OCI-LY7 (cell line): ENCODE results near the gene TALDO1. TPM values are rescaled to one million over a fixed set of nuclear protein-coding genes. Genes with fewer than 3 reads are reported as not detected.
A peak's percentile ranks its signal among the peaks of the same experiment; 100 is the strongest.

Source experiments
- BruUV-seq: library from RNA; stranded (reverse); fragments of 400-500 nt; replicated peaks from 2 replicates; lab custom pipeline; 2021; lab: Mats Ljungman, UMichigan
- CTCF ChIA-PET: fragments of 300-600 bp; sonication (Branson Sonifier 250); formaldehyde crosslinking; loops from one replicate; lab custom pipeline; 2022; ENCODE audit warnings: antibody characterized with exemption; ENCODE audit not compliant: unreplicated experiment; lab: Charles Lee
- POLR2A ChIA-PET: fragments of 300-600 bp; sonication (Branson Sonifier 250); formaldehyde crosslinking; loops from one replicate; lab custom pipeline; 2022; ENCODE audit warnings: antibody characterized with exemption; lab: Charles Lee
- DNase-seq: peaks from one replicate; pipeline ENCODE4 v3.0.0-alpha.2; 2015; ENCODE audit warnings: low spot score
- H2AFZ ChIP-seq: fragments of 200-600 bp; sonication (generic), shearing (Covaris generic); 2 replicates; pipeline ENCODE4 v1.6.1; 2014; ENCODE audit warnings: mild to moderate bottlenecking, antibody characterized with exemption, low read length, moderate library complexity
- H3K27ac ChIP-seq: fragments of 200-600 bp; sonication (generic); 2 replicates; pipeline ENCODE4 v1.5.1; 2014; ENCODE audit warnings: mixed run types, low read depth, mild to moderate bottlenecking, moderate library complexity, low read length, inconsistent platforms; ENCODE audit not compliant: poor library complexity, severe bottlenecking
- H3K36me3 ChIP-seq: fragments of 200-600 bp; sonication (generic); 2 replicates; pipeline ENCODE4 v1.6.1; 2014; ENCODE audit warnings: mild to moderate bottlenecking, antibody characterized with exemption, low read length, moderate library complexity, mixed read lengths; ENCODE audit not compliant: insufficient read depth
- H3K4me1 ChIP-seq: fragments of 200-600 bp; sonication (generic); 2 replicates; pipeline ENCODE4 v1.5.1; 2014; ENCODE audit warnings: mild to moderate bottlenecking, low read length; ENCODE audit not compliant: insufficient read depth, poor library complexity, severe bottlenecking
- H3K4me2 ChIP-seq: fragments of 200-600 bp; sonication (generic); 2 replicates; pipeline ENCODE4 v1.6.1; 2014; ENCODE audit warnings: mild to moderate bottlenecking, low read length
- H3K4me3 ChIP-seq: fragments of 200-600 bp; sonication (generic); 2 replicates; pipeline ENCODE4 v1.5.1; 2014; ENCODE audit warnings: mild to moderate bottlenecking, low read depth, low read length; ENCODE audit not compliant: poor library complexity, severe bottlenecking
- H3K79me2 ChIP-seq: fragments of 200-600 bp; sonication (generic); 2 replicates; pipeline ENCODE4 v1.6.1; 2016; ENCODE audit warnings: low read depth, mild to moderate bottlenecking, low read length, moderate library complexity, mixed read lengths; ENCODE audit not compliant: insufficient read depth
- H3K9me2 ChIP-seq: fragments of 200-600 bp; sonication (generic); 2 replicates; pipeline ENCODE4 v1.6.1; 2016; ENCODE audit warnings: mild to moderate bottlenecking, low read length, mixed read lengths; ENCODE audit not compliant: insufficient read depth
- H3K9me3 ChIP-seq: fragments of 200-600 bp; sonication (generic); 2 replicates; pipeline ENCODE4 v1.6.1; 2014; ENCODE audit warnings: mild to moderate bottlenecking, mixed run types, low read length, mixed read lengths
- H4K20me1 ChIP-seq: fragments of 200-600 bp; sonication (generic); 2 replicates; pipeline ENCODE4 v1.6.1; 2014; ENCODE audit warnings: mild to moderate bottlenecking, antibody characterized with exemption, low read length, moderate library complexity, mixed read lengths; ENCODE audit not compliant: insufficient read depth
- CTCF ChIP-seq: fragments of 200-600 bp; sonication (generic); conservative IDR thresholded peaks from 2 replicates; pipeline ENCODE4 v1.5.1; 2014; ENCODE audit warnings: mild to moderate bottlenecking, antibody characterized with exemption, low read length, moderate library complexity, mixed read lengths
- EZH2phosphoT487 ChIP-seq: fragments of 200-600 bp; sonication (generic); IDR thresholded peaks from 2 replicates; pipeline ENCODE4 v1.6.1; 2018; ENCODE audit warnings: low read depth, borderline replicate concordance, mild to moderate bottlenecking, mixed run types, antibody characterized with exemption, low read length, moderate library complexity, mixed read lengths
- intact Hi-C: fragments of 100-400 bp; cut with micrococcal nuclease; formaldehyde crosslinking; loops from one replicate; pipeline ENCODE4 v1.10.0; 2022; ENCODE audit not compliant: unreplicated experiment
- total RNA-seq, 2 experiments: library from RNA; depleted of rRNA in 1 of 2; stranded (reverse); fragments of >200 nt in 1 of 2; shearing (Covaris generic) in 1 of 2; gene quantifications; 2 replicates each; pipeline ENCODE4 v1.2.3, GENCODE V29; 2014 to 2022

The TALDO1 gene
- total RNA-seq, 2 experiments from 2014 or later: 172 to 226 TPM

GRCh38 chr11:765025-765801 lies 17.9 kb downstream of the TALDO1 start:
- H3K79me2 ChIP-seq: no peaks in the 10 kb centered on the region
- ChIA-PET POLR2A (no interaction called here), CTCF (no interaction called here)
- no peaks in the 10 kb centered on the region for H3K9me2 ChIP-seq
- H2AFZ ChIP-seq: no peak overlapping the region
- H3K9me3 ChIP-seq: no peaks in the 10 kb centered on the region
- no peaks in the 10 kb centered on the region for H3K4me1 ChIP-seq
- peaks cover 88% of the 10 kb centered on the region for H3K36me3 ChIP-seq
- H3K4me2 ChIP-seq: no peak overlapping the region
- BruUV-seq: no TSS peak
- no peak overlapping the region for H3K27ac ChIP-seq
- H3K4me3 ChIP-seq: no peak overlapping the region
- H4K20me1 ChIP-seq: no peaks in the 10 kb centered on the region
- peak; percentile 75 for TF ChIP-seq CTCF
- TF ChIP-seq EZH2phosphoT487: no peak
- DNase-seq: peak; percentile 65
- intact Hi-C loops: loop anchor here (1.0 kb wide), 1 partner anchor 37 kb away; no protein-coding TSS in a partner anchor

GRCh38 chr11:765802-766091 lies 18.5 kb downstream of the TALDO1 start:
- ChIA-PET POLR2A (no interaction called here), CTCF (no interaction called here)
- Histone ChIP-seq H3K9me3 (no peaks in the 10 kb centered on the region), H3K4me1 (no peaks in the 10 kb centered on the region), H3K4me2 (no peak overlapping the region), H3K9me2 (no peaks in the 10 kb centered on the region), H3K36me3 (peaks cover 88% of the 10 kb centered on the region), H2AFZ (no peak overlapping the region), H4K20me1 (no peaks in the 10 kb centered on the region), H3K79me2 (no peaks in the 10 kb centered on the region), H3K4me3 (no peak overlapping the region), H3K27ac (no peak overlapping the region)
- intact Hi-C loops: loop anchor here (1.0 kb wide), 1 partner anchor 37 kb away; no protein-coding TSS in a partner anchor
- BruUV-seq: no TSS peak
- TF ChIP-seq EZH2phosphoT487: no peak
- no peak for TF ChIP-seq CTCF
- no peak for DNase-seq

GRCh38 chr11:766106-766935 lies 19.1 kb downstream of the TALDO1 start:
- H3K79me2 ChIP-seq: no peaks in the 10 kb centered on the region
- H3K4me1 ChIP-seq: no peaks in the 10 kb centered on the region
- no peak for DNase-seq
- ChIA-PET CTCF (no interaction called here), POLR2A (no interaction called here)
- BruUV-seq: no TSS peak
- peaks cover 88% of the 10 kb centered on the region for H3K36me3 ChIP-seq
- no peaks in the 10 kb centered on the region for H4K20me1 ChIP-seq
- no peak overlapping the region for H3K4me2 ChIP-seq
- intact Hi-C loops: no loop called here
- H3K9me2 ChIP-seq: no peaks in the 10 kb centered on the region
- TF ChIP-seq CTCF (no peak), EZH2phosphoT487 (no peak)
- no peak overlapping the region for H3K27ac ChIP-seq
- H3K9me3 ChIP-seq: no peaks in the 10 kb centered on the region
- H3K4me3 ChIP-seq: no peak overlapping the region
- no peak overlapping the region for H2AFZ ChIP-seq
